Upper lobe of left lung (tissue), 6 donors: ENCODE results near the gene DENND5A. TPM values are rescaled to one million over a fixed set of nuclear protein-coding genes. Genes with fewer than 3 reads are reported as not detected.
"Not testable (repeated sequence)": the region's sequence is repeated elsewhere in the genome, so short reads cannot be mapped to it uniquely, and the experiment has no call there.

Experiments used
- ATAC-seq, 2 donors: fragments of 200-7000 bp; cut with Tn5 transposase; one replicate each; pipeline ENCODE4 v1.9.1; 2022; ENCODE audit warnings: mild to moderate bottlenecking in 2 of 2, moderate library complexity in 2 of 2; ENCODE audit not compliant: low FRiP score in 2 of 2
- DNase-seq, 2 donors: peaks; one replicate each; pipeline ENCODE4 v3.0.0-alpha.2; 2019 to 2020
- H3K27ac ChIP-seq, 4 donors: fragments of 200-600 bp; sonication (generic); one replicate each; pipeline ENCODE4 v1.5.1; 2016 to 2019
- H3K27me3 ChIP-seq, 4 donors: fragments of 200-600 bp; sonication (generic); one replicate each; pipeline ENCODE4 v1.5.1; 2017 to 2019
- H3K36me3 ChIP-seq, 4 donors: fragments of 200-600 bp; sonication (generic); one replicate each; pipeline ENCODE4 v1.5.1; 2016 to 2019
- H3K4me1 ChIP-seq, 4 donors: fragments of 200-600 bp; sonication (generic); one replicate each; pipeline ENCODE4 v1.5.1; 2018 to 2019
- H3K4me3 ChIP-seq, 4 donors: fragments of 200-600 bp; sonication (generic); one replicate each; pipeline ENCODE4 v1.5.1; 2017 to 2019; ENCODE audit warnings: mild to moderate bottlenecking in 2 of 4, moderate library complexity in 1 of 4
- H3K9me3 ChIP-seq, 4 donors: fragments of 200-600 bp; sonication (generic); one replicate each; pipeline ENCODE4 v1.5.1; 2018 to 2019
- EP300 ChIP-seq, 4 donors: sonication (generic); formaldehyde crosslinking; IDR thresholded peaks; one replicate each; pipeline ENCODE4 v1.5.1; 2017; ENCODE audit warnings: antibody characterized with exemption in 4 of 4, control low read depth in 2 of 4
- POLR2A ChIP-seq, 4 donors: fragments of 450-650 bp; IDR thresholded peaks; one replicate each; pipeline ENCODE4 v1.5.1; 2016 to 2017; ENCODE audit warnings: antibody characterized with exemption in 4 of 4, mild to moderate bottlenecking in 2 of 4
- POLR2AphosphoS5 ChIP-seq, 2 donors: sonication (generic); formaldehyde crosslinking; IDR thresholded peaks; one replicate each; pipeline ENCODE4 v1.5.1; 2017; ENCODE audit warnings: antibody characterized with exemption in 2 of 2
- WGBS, 2 donors: methylation state at CpG; one replicate each; pipeline ENCODE4 v1.1.5; 2017 to 2018; 5-methylcytosine and 5-hydroxymethylcytosine counted together
- total RNA-seq, 6 donors: library from RNA; depleted of rRNA in 4 of 6; stranded (reverse); fragments of >200 nt in 4 of 6; gene quantifications; one replicate each; pipeline versions ENCODE4 v1.1.0 to v1.2.1, GENCODE V29; 2016 to 2021
- TF ChIP-seq, protein P1 (sequence below), 6 experiments: fragments of 450-650 bp in 4 of 6; fragments of 200-600 bp in 2 of 6; sonication (generic) in 2 of 6; IDR thresholded peaks; one replicate each; pipeline ENCODE4 v1.5.1; 2016 to 2019; ENCODE audit warnings: antibody characterized with exemption in 6 of 6
- donor health status: DM: no; HTN: no; CAD: no; lungs with moderate emphysema.
- donor health status: DM: no; HTN: yes; CAD: no; lungs with severe emphysema.

Gene DENND5A
- total RNA-seq, 6 donors from 2014 or later, result 84.4 to 159 (median 98.8) TPM

DNA sequence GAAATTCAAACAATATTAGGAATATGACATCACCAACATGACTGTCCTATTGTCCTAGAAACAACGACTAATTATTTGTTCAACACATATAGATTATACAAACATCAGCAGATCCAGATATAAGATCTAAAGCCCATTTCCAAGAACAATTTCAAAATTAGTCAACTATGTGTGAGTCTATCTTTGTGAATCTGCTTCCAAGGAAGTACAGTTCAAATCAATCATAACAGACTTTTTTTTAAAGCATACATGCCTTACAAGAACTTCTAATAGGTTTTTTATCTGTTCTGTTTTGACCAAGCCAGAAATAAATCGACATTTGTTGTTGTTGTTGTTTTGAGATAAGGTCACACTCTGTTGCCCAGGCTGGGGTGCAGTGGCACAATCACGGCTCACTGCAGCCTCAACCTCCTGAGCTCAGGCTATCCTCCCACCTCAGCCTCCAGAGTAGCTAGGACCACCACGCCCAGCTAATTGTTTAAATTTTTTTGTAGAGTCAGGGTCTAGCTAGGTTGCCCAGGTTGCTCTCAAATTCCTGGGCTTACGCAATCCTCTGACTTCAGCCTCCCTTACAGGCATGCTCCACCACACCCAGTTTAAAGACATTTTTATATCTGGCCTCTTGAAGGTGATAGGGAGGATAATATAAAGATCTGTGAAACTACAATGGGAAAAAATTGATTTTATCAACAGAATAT lies 54.8 kb downstream of the DENND5A start:
- Histone ChIP-seq H3K36me3 (peaks cover 0 to 1% (median 0%) of the 10 kb centered on the region in 4 donors), H3K4me3 (no peak overlapping the region), H3K27me3 (no peaks in the 10 kb centered on the region), H3K4me1 (peaks cover 8 to 22% (median 12%) of the 10 kb centered on the region in 4 donors), H3K27ac (no peak overlapping the region), H3K9me3 (no peaks in the 10 kb centered on the region)
- WGBS, 2 donors, result 75 to 78% methylated on average over 5 of the region's 5 CpGs
- no peak for ATAC-seq
- no peak for TF ChIP-seq POLR2A (IDR thresholded peaks at IDR 0.05)
- no peak for TF ChIP-seq EP300 (IDR thresholded peaks at IDR 0.05)
- TF ChIP-seq POLR2AphosphoS5 (IDR thresholded peaks at IDR 0.05), result no peak
- TF ChIP-seq, protein P1, sequence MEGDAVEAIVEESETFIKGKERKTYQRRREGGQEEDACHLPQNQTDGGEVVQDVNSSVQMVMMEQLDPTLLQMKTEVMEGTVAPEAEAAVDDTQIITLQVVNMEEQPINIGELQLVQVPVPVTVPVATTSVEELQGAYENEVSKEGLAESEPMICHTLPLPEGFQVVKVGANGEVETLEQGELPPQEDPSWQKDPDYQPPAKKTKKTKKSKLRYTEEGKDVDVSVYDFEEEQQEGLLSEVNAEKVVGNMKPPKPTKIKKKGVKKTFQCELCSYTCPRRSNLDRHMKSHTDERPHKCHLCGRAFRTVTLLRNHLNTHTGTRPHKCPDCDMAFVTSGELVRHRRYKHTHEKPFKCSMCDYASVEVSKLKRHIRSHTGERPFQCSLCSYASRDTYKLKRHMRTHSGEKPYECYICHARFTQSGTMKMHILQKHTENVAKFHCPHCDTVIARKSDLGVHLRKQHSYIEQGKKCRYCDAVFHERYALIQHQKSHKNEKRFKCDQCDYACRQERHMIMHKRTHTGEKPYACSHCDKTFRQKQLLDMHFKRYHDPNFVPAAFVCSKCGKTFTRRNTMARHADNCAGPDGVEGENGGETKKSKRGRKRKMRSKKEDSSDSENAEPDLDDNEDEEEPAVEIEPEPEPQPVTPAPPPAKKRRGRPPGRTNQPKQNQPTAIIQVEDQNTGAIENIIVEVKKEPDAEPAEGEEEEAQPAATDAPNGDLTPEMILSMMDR (IDR thresholded peaks at IDR 0.05), result no peak
- no peak for DNase-seq

DNA sequence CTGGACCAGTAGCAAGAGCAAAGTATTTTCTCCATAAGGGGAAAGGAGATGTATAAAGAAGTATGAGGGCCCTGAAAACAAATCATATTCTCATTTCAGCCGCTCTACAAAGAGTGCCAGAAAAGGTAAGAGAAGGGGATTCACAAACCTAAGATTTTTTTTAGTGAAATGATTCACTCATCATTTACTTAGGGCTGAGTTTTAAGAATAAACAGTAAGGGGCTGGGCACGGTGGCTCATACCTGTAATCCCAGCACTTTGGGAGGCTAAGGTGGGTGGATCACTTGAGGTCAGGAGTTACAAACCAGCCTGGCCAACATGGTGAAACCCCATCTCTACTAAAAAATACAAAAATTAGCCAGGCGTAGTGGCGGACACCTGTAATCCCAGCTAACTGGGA lies 55.5 kb downstream of the DENND5A start:
- H3K27ac ChIP-seq, DNase-seq, H3K9me3 ChIP-seq, H3K27me3 ChIP-seq, H3K36me3 ChIP-seq, H3K4me3 ChIP-seq, ATAC-seq: not testable (repeated sequence)
- WGBS, 2 donors, result 86 to 97% methylated on average over 4 of the region's 4 CpGs
- H3K4me1 ChIP-seq, result peaks cover 8 to 16% (median 8%) of the 10 kb centered on the region in 4 donors

DNA sequence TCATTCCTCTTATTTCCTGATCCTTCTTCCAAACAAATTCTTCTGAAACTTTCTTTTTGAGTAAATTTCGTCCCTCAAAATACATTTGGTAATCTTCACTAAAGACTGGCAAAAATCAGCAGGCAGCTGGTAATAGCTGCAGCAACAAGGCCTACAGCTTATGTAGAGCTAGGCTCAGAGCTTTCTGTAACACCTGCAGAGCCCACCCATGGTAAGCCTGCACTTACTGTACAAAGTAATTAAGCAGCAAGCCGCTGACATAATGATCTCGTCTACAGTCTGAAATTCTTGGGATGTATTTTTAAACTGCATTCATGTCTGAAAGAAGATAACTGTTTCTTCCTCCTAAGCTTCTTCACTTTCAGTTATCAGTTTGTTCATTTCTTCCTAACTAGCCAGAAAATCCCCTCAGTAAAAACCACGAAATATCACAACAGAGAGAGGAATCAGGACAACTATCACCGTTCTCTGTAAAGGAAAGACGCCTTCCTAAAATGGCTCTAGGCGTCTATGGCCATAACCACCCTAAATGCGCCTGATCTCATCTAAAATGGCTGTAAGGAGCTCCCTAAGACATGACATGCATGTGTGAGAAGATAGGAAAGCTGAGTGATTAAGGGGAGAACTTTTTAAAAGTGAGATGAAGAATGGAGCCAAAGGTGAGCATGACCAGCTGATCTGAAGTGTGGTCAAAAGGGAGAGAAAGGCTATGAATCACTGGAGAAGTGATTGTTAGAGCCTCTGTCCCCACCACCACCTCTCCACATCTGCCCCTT lies 56.2 kb downstream of the DENND5A start:
- WGBS, 2 donors, result 74 to 75% methylated on average over 8 of the region's 8 CpGs

DNA sequence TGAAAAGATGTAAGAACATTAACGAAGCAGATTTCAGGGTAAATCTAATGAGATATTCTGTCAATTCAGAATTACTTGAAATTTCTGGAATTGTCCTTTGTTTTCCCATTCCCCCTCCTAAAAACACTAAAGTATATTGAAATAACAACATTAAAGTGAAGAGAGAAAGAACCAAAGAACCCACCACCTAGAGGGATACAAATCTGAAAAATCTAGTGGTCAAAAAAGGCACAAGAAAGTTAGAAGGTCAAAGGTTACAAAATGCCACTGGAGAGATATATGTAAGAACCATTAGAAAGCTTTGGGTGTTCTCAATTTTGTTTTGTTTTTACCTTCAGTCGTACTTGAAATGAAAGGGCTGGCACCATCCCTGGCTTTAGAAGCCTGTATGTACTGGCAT lies 57.9 kb downstream of the DENND5A start:
- ATAC-seq (no peak), DNase-seq (no peak)
- H3K4me3 ChIP-seq, result no peak overlapping the region
- no peak overlapping the region for H3K27ac ChIP-seq
- no peaks in the 10 kb centered on the region for H3K9me3 ChIP-seq
- WGBS, 2 donors, result 94 to 97% methylated on average over 2 of the region's 2 CpGs
- no peaks in the 10 kb centered on the region for H3K27me3 ChIP-seq
- TF ChIP-seq POLR2AphosphoS5 (IDR thresholded peaks at IDR 0.05) (no peak), POLR2A (IDR thresholded peaks at IDR 0.05) (no peak), EP300 (IDR thresholded peaks at IDR 0.05) (no peak)
- TF ChIP-seq, protein P1 (IDR thresholded peaks at IDR 0.05), result no peak
- peaks cover 0 to 27% (median 9%) of the 10 kb centered on the region in 4 donors for H3K36me3 ChIP-seq
- peaks cover 7 to 15% (median 8%) of the 10 kb centered on the region in 4 donors for H3K4me1 ChIP-seq

More for the DNA sequence above, 56.2 kb downstream of the DENND5A start:
- Histone ChIP-seq H3K27me3 (no peaks in the 10 kb centered on the region), H3K4me1 (peaks cover 7 to 15% (median 8%) of the 10 kb centered on the region in 4 donors), H3K9me3 (no peaks in the 10 kb centered on the region), H3K4me3 (no peak overlapping the region), H3K27ac (no peak overlapping the region), H3K36me3 (peaks cover 0 to 13% (median 1%) of the 10 kb centered on the region in 4 donors)
- TF ChIP-seq POLR2A (IDR thresholded peaks at IDR 0.05), result no peak
- TF ChIP-seq, protein P1 (IDR thresholded peaks at IDR 0.05), result no peak
- ATAC-seq (no peak), DNase-seq (no peak)

DNA sequence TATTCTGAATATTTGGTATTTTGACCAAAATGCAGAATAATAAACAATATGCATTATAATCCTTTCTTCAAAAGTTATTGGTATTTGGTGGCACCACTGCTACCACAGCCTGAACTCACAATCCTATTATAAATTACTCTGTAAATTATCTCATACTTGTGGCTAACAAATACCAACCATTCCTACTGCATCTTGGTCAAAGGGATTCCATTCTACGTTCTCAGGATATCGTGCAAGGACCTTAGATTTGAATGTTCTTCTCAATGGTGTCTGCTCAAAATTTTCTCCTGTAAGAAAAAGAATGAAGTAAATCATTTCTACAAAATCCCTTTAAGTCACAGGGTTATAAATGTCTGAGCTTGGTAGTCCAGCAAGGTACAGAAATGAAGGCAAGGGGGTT lies 58.7 kb downstream of the DENND5A start:
- H3K36me3 ChIP-seq, result peaks cover 0 to 29% (median 9%) of the 10 kb centered on the region in 4 donors
- 83 to 94% methylated on average over 2 of the region's 2 CpGs for WGBS, 2 donors

More for the DNA sequence above, 58.7 kb downstream of the DENND5A start:
- TF ChIP-seq, protein P1 (IDR thresholded peaks at IDR 0.05), result no peak
- H3K27ac ChIP-seq, result no peak overlapping the region
- no peaks in the 10 kb centered on the region for H3K27me3 ChIP-seq
- no peak for ATAC-seq
- H3K4me3 ChIP-seq, result no peak overlapping the region
- no peak for DNase-seq
- H3K9me3 ChIP-seq, result no peaks in the 10 kb centered on the region
- H3K4me1 ChIP-seq, result peaks cover 7 to 15% (median 8%) of the 10 kb centered on the region in 4 donors
